ENCODE data around the gene ARFGAP2.

Gene ARFGAP2

DNA sequence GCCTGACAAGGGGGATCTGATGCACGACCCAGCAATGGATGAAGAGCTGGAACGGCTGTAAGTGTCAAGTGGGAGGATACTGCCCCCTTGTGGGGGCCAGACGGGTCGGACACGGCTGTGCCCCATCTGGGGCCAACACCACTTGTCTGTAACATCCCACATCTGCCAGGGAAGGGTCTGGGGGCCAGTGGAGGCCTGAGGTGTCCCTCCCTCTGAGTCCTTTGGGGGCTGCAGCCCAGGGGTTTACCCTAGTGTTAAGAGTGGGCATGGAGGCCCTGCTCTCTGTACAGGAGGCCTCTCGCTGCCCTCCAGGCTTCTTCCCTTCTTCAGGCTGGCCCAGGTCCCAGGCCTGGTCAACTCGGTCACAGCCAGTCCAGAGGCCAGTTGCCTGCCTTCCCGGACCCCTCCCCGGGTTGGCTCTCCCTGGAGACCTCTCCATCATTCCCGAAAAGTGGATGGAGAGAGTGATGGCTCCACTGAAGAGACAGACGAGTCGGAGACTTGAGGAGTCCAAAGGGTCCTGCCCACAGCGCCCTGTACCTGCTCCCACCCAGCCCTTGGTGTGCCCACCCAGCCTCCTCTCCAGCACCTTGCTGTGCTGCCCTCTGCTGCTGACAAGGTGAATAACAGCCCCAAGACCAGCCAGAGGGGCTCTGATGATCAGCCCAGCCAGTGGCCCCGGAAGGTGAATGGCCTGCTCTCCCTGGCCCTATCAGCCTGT lies 15.4 kb downstream of the ARFGAP2 start:
- Histone ChIP-seq H3K9me3 (ENCODE audit: insufficient read depth, low read length, severe bottlenecking) (no peaks in the 10 kb centered on the region), H3K9ac (ENCODE audit: low read depth, low read length) (no peak overlapping the region), H3K79me2 (ENCODE audit: insufficient read depth, low read length) (no peaks in the 10 kb centered on the region), H3K36me3 (ENCODE audit: insufficient read depth, low read length) (peaks cover 81% of the 10 kb centered on the region), H3K4me1 (ENCODE audit: insufficient read depth, low read length) (peaks cover 5% of the 10 kb centered on the region), H3K4me2 (ENCODE audit: insufficient read depth, low read length) (no peak overlapping the region), H3K27me3 (ENCODE audit: insufficient read depth, low read length, poor library complexity) (no peaks in the 10 kb centered on the region), H2AFZ (ENCODE audit: low read depth, low read length) (no peak overlapping the region), H4K20me1 (ENCODE audit: insufficient read depth, low read length) (peaks cover 22% of the 10 kb centered on the region), H3K4me3 (ENCODE audit: low read depth in 1 of 2, low read length in 2 of 2) (no peak overlapping the region), H3K27ac (ENCODE audit: low read length) (no peak overlapping the region)
- ATAC-seq (ENCODE audit: insufficient read depth, low read depth) (peak; percentile 78), DNase-seq (peak; percentile 66)
- TF ChIP-seq, protein P1, sequence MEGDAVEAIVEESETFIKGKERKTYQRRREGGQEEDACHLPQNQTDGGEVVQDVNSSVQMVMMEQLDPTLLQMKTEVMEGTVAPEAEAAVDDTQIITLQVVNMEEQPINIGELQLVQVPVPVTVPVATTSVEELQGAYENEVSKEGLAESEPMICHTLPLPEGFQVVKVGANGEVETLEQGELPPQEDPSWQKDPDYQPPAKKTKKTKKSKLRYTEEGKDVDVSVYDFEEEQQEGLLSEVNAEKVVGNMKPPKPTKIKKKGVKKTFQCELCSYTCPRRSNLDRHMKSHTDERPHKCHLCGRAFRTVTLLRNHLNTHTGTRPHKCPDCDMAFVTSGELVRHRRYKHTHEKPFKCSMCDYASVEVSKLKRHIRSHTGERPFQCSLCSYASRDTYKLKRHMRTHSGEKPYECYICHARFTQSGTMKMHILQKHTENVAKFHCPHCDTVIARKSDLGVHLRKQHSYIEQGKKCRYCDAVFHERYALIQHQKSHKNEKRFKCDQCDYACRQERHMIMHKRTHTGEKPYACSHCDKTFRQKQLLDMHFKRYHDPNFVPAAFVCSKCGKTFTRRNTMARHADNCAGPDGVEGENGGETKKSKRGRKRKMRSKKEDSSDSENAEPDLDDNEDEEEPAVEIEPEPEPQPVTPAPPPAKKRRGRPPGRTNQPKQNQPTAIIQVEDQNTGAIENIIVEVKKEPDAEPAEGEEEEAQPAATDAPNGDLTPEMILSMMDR (IDR thresholded peaks at IDR 0.05; ENCODE audit: borderline replicate concordance, extremely low read depth, low read length, poor library complexity, severe bottlenecking) = peak; percentile 80
- no peak for TF ChIP-seq EZH2 (IDR thresholded peaks at IDR 0.05; ENCODE audit: borderline replicate concordance, low read depth, low read length, severe bottlenecking)

DNA sequence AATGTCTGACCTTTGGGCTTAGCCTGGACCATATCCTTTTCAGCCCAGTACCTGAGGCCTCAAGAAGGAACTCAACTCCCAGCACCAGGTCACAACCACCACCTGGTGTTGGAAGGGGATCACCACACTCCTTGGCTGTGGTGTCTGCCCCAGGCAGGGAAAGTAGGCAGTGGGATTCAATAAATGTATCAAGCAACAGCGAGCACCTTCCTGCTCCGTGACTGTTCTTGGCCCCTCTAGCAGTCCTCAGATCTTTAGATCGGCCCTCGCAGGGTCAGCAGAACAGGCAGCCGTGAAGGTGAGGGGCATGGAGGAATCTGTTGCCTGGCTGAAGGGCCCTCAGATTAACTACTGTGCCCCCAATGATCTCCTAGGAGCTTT lies 15.9 kb downstream of the ARFGAP2 start:
- no peak overlapping the region for H3K4me2 ChIP-seq (ENCODE audit: insufficient read depth, low read length)
- no peak overlapping the region for H3K4me3 ChIP-seq (ENCODE audit: low read depth in 1 of 2, low read length in 2 of 2)
- TF ChIP-seq, protein P1 (IDR thresholded peaks at IDR 0.05; ENCODE audit: borderline replicate concordance, extremely low read depth, low read length, poor library complexity, severe bottlenecking) = no peak
- TF ChIP-seq EZH2 (IDR thresholded peaks at IDR 0.05; ENCODE audit: borderline replicate concordance, low read depth, low read length, severe bottlenecking) = no peak
- DNase-seq = no peak
- no peaks in the 10 kb centered on the region for H3K9me3 ChIP-seq (ENCODE audit: insufficient read depth, low read length, severe bottlenecking)
- H3K9ac ChIP-seq (ENCODE audit: low read depth, low read length) = no peak overlapping the region
- peaks cover 78% of the 10 kb centered on the region for H3K36me3 ChIP-seq (ENCODE audit: insufficient read depth, low read length)
- H3K27me3 ChIP-seq (ENCODE audit: insufficient read depth, low read length, poor library complexity) = no peaks in the 10 kb centered on the region
- no peak overlapping the region for H2AFZ ChIP-seq (ENCODE audit: low read depth, low read length)
- H3K27ac ChIP-seq (ENCODE audit: low read length) = no peak overlapping the region
- no peaks in the 10 kb centered on the region for H3K79me2 ChIP-seq (ENCODE audit: insufficient read depth, low read length)
- peaks cover 22% of the 10 kb centered on the region for H4K20me1 ChIP-seq (ENCODE audit: insufficient read depth, low read length)
- ATAC-seq (ENCODE audit: insufficient read depth, low read depth) = peak; percentile 3; the same call in 1 of the 3 replicates
- H3K4me1 ChIP-seq (ENCODE audit: insufficient read depth, low read length) = peaks cover 10% of the 10 kb centered on the region

DNA sequence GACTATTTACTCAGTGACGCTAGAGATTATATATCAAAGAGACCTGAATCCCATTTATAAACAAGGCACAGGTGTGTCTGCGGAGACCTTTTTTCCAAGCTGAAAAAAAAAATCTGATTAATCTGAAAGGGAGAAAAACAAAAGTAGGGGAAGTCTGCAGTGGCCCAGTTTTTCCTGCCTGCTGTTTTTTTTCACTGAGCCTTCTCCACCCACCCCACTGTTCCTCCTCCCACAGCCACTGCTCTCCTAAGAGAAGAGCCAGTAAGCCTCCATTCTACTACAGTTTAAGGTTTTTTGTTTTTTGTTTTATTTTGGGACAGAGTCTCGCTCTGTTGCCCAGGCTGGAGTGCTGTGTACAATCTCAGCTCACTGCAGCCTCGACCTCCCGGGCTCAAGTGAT lies 18.4 kb downstream of the ARFGAP2 start:
- H2AFZ ChIP-seq (ENCODE audit: low read depth, low read length) = no peak overlapping the region
- peaks cover 53% of the 10 kb centered on the region for H3K36me3 ChIP-seq (ENCODE audit: insufficient read depth, low read length)
- H3K4me1 ChIP-seq (ENCODE audit: insufficient read depth, low read length) = peaks cover 27% of the 10 kb centered on the region
- H3K27ac ChIP-seq (ENCODE audit: low read length) = no peak overlapping the region
- no peak overlapping the region for H3K9ac ChIP-seq (ENCODE audit: low read depth, low read length)
- no peaks in the 10 kb centered on the region for H3K79me2 ChIP-seq (ENCODE audit: insufficient read depth, low read length)
- no peak overlapping the region for H3K4me2 ChIP-seq (ENCODE audit: insufficient read depth, low read length)
- H3K4me3 ChIP-seq (ENCODE audit: low read depth in 1 of 2, low read length in 2 of 2) = no peak overlapping the region
- H3K27me3 ChIP-seq (ENCODE audit: insufficient read depth, low read length, poor library complexity) = no peaks in the 10 kb centered on the region
- DNase-seq (no peak), ATAC-seq (ENCODE audit: insufficient read depth, low read depth) (no peak)
- TF ChIP-seq, protein P1 (IDR thresholded peaks at IDR 0.05; ENCODE audit: borderline replicate concordance, extremely low read depth, low read length, poor library complexity, severe bottlenecking) = no peak
- no peak for TF ChIP-seq EZH2 (IDR thresholded peaks at IDR 0.05; ENCODE audit: borderline replicate concordance, low read depth, low read length, severe bottlenecking)
- H3K9me3 ChIP-seq (ENCODE audit: insufficient read depth, low read length, severe bottlenecking) = no peaks in the 10 kb centered on the region
- H4K20me1 ChIP-seq (ENCODE audit: insufficient read depth, low read length) = peaks cover 22% of the 10 kb centered on the region

Data from DND-41 (cell line).